GM23248 (cell line): ENCODE data around the gene NPIPB4.
"Not testable (repeated sequence)": the region's sequence is repeated elsewhere in the genome, so short reads cannot be mapped to it uniquely, and the experiment has no call there.

Source experiments
- EZH2 ChIP-seq: fragments of 200-600 bp; sonication (generic); IDR thresholded peaks from 2 replicates; pipeline ENCODE4 v1.6.1; 2018; ENCODE audit warnings: antibody characterized with exemption, mild to moderate bottlenecking; ENCODE audit not compliant: insufficient read depth, poor library complexity, severe bottlenecking
- EZH2phosphoT487 ChIP-seq: fragments of 200-600 bp; sonication (generic); IDR thresholded peaks from 2 replicates; pipeline ENCODE4 v1.6.1; 2018; ENCODE audit warnings: antibody characterized with exemption, moderate library complexity, mild to moderate bottlenecking, low read depth; ENCODE audit not compliant: insufficient read depth

GRCh38 chr16:21823258-21823657 lies 34.3 kb downstream of the NPIPB4 start:
- not testable (repeated sequence) for TF ChIP-seq EZH2, EZH2phosphoT487
